HepG2 (cell line): ENCODE data around the gene TCFL5. TPM values are rescaled to one million over a fixed set of nuclear protein-coding genes. Genes with fewer than 3 reads are reported as not detected.

Experiments used
- ARID5B ChIP-seq: IDR thresholded peaks from 2 replicates; pipeline ENCODE4 v1.4.0; 2020; ENCODE audit warnings: mild to moderate bottlenecking, missing genetic modification reagents
- EHMT2 ChIP-seq: fragments of 200-600 bp; sonication (generic); IDR thresholded peaks from 2 replicates; pipeline ENCODE4 v1.7.0; 2017; ENCODE audit warnings: antibody characterized with exemption, low read depth, low read length, borderline replicate concordance
- FOSL2 ChIP-seq: sonication (generic); formaldehyde crosslinking; IDR thresholded peaks from 2 replicates; pipeline ENCODE4 v1.4.0; 2020; ENCODE audit warnings: missing genetic modification reagents
- HNF1B ChIP-seq: sonication (generic); formaldehyde crosslinking; IDR thresholded peaks from 2 replicates; pipeline ENCODE4 v1.5.1; 2020; ENCODE audit warnings: mild to moderate bottlenecking, moderate library complexity, missing genetic modification reagents
- NCOR1 ChIP-seq: fragments of 200-600 bp; sonication (generic); IDR thresholded peaks from 2 replicates; pipeline ENCODE4 v1.7.0; 2017; ENCODE audit warnings: antibody characterized with exemption, low read length, borderline replicate concordance
- NFKBIZ ChIP-seq: IDR thresholded peaks from 2 replicates; pipeline ENCODE4 v1.6.1; 2018; ENCODE audit warnings: missing genetic modification reagents, missing compliant biosample characterization
- NFYC ChIP-seq: IDR thresholded peaks from 2 replicates; pipeline ENCODE4 v1.6.1; 2016; ENCODE audit warnings: missing genetic modification reagents, missing compliant biosample characterization
- PCBP2 ChIP-seq: fragments of 200-400 bp; formaldehyde crosslinking; optimal IDR thresholded peaks from 2 replicates; pipeline ENCODE3; 2018; ENCODE audit warnings: low read length, low read depth; ENCODE audit not compliant: poor library complexity, severe bottlenecking
- SAP130 ChIP-seq: IDR thresholded peaks from 2 replicates; pipeline ENCODE4 v1.6.1; 2016; ENCODE audit warnings: low read depth
- SIN3B ChIP-seq: fragments of 150-350 bp; IDR thresholded peaks from 2 replicates; pipeline ENCODE4 v1.6.1; 2014; ENCODE audit warnings: low read length
- ZNF512 ChIP-seq: sonication (generic); formaldehyde crosslinking; IDR thresholded peaks from 2 replicates; pipeline ENCODE4 v1.4.0; 2020; ENCODE audit warnings: mild to moderate bottlenecking, missing genetic modification reagents
- polyA plus RNA-seq, 8 experiments: library from polyadenylated mRNA; depleted of rRNA in 3 of 8; stranded (reverse) in 7 of 8; unstranded in 1 of 8; fragments of >200 nt; fragmentation: Illumina TruSeq in 4 of 8; extraction: Trizol in 4 of 8; gene quantifications; 2 replicates each; pipeline versions ENCODE4 v1.2.1 to v1.2.3, GENCODE V29; 2011 to 2016; ENCODE audit warnings: low read depth in 4 of 8, missing spikeins in 1 of 8, mixed read lengths in 1 of 8; ENCODE audit not compliant: insufficient read depth in 1 of 8
- total RNA-seq, 5 experiments: library from RNA; depleted of rRNA; stranded (reverse); fragments of >200 nt; fragmentation: Illumina TruSeq; extraction: Trizol; gene quantifications; 2 replicates each; pipeline ENCODE4 v1.2.3, GENCODE V29; 2016; ENCODE audit warnings: low read depth in 1 of 5
- TF ChIP-seq, protein P1 (sequence below): sonication (generic); formaldehyde crosslinking; IDR thresholded peaks from 2 replicates; pipeline ENCODE4 v1.5.1; 2020; ENCODE audit warnings: mild to moderate bottlenecking, missing genetic modification reagents, borderline replicate concordance
- TF ChIP-seq, protein P2 (sequence below): sonication (generic); formaldehyde crosslinking; IDR thresholded peaks from 2 replicates; pipeline ENCODE4 v1.8.1; 2023; ENCODE audit warnings: mild to moderate bottlenecking, missing genetic modification reagents

Gene TCFL5
- total and polyA plus RNA-seq, 2 of the 13 experiments (the other 11 are each of a cell fraction or from before 2014, with no cell fraction given) = 14.8 to 20.0 TPM

DNA sequence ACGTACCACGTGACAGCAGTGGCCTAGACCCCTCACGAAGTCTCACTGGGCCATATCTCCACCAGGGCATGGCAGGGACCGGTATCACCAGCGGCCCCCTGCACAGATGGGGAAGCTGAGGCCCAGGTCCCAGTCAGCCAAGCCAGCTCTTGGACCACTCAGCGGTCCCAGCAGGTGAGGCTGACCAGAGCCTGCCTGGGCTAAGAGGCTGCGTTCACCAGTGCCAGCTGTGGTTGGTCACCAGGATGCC is 67.9 kb downstream of the TCFL5 start (continued):
- TF ChIP-seq, protein P1, sequence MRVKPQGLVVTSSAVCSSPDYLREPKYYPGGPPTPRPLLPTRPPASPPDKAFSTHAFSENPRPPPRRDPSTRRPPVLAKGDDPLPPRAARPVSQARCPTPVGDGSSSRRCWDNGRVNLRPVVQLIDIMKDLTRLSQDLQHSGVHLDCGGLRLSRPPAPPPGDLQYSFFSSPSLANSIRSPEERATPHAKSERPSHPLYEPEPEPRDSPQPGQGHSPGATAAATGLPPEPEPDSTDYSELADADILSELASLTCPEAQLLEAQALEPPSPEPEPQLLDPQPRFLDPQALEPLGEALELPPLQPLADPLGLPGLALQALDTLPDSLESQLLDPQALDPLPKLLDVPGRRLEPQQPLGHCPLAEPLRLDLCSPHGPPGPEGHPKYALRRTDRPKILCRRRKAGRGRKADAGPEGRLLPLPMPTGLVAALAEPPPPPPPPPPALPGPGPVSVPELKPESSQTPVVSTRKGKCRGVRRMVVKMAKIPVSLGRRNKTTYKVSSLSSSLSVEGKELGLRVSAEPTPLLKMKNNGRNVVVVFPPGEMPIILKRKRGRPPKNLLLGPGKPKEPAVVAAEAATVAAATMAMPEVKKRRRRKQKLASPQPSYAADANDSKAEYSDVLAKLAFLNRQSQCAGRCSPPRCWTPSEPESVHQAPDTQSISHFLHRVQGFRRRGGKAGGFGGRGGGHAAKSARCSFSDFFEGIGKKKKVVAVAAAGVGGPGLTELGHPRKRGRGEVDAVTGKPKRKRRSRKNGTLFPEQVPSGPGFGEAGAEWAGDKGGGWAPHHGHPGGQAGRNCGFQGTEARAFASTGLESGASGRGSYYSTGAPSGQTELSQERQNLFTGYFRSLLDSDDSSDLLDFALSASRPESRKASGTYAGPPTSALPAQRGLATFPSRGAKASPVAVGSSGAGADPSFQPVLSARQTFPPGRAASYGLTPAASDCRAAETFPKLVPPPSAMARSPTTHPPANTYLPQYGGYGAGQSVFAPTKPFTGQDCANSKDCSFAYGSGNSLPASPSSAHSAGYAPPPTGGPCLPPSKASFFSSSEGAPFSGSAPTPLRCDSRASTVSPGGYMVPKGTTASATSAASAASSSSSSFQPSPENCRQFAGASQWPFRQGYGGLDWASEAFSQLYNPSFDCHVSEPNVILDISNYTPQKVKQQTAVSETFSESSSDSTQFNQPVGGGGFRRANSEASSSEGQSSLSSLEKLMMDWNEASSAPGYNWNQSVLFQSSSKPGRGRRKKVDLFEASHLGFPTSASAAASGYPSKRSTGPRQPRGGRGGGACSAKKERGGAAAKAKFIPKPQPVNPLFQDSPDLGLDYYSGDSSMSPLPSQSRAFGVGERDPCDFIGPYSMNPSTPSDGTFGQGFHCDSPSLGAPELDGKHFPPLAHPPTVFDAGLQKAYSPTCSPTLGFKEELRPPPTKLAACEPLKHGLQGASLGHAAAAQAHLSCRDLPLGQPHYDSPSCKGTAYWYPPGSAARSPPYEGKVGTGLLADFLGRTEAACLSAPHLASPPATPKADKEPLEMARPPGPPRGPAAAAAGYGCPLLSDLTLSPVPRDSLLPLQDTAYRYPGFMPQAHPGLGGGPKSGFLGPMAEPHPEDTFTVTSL (CRISPR knock-in tag) = no peak
- TF ChIP-seq ARID5B (CRISPR knock-in tag) (no peak; the same call in 1 of the 2 replicates), EHMT2 (no peak), FOSL2 (CRISPR knock-in tag) (no peak; the same call in 1 of the 2 replicates), ZNF512 (CRISPR knock-in tag) (no peak), SIN3B (no peak), PCBP2 (no peak), NCOR1 (no peak), NFKBIZ (0 out of 2 replicates have a peak, but pooled peaks have one; percentile 70), SAP130 (no peak), NFYC (CRISPR knock-in tag) (no peak), HNF1B (CRISPR knock-in tag) (no peak; the same call in 1 of the 2 replicates)
- TF ChIP-seq, protein P2, sequence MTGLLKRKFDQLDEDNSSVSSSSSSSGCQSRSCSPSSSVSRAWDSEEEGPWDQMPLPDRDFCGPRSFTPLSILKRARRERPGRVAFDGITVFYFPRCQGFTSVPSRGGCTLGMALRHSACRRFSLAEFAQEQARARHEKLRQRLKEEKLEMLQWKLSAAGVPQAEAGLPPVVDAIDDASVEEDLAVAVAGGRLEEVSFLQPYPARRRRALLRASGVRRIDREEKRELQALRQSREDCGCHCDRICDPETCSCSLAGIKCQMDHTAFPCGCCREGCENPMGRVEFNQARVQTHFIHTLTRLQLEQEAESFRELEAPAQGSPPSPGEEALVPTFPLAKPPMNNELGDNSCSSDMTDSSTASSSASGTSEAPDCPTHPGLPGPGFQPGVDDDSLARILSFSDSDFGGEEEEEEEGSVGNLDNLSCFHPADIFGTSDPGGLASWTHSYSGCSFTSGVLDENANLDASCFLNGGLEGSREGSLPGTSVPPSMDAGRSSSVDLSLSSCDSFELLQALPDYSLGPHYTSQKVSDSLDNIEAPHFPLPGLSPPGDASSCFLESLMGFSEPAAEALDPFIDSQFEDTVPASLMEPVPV (CRISPR knock-in tag) = peak; percentile 19; the same call in 1 of the 2 replicates
